ENCODE measurements around the gene LSM3. TPM values are rescaled to one million over a fixed set of nuclear protein-coding genes. Genes with fewer than 3 reads are reported as not detected.

LSM3 gene
- total and polyA plus RNA-seq, 2 of the 4 experiments (the other 2 are of a cell fraction): 3.4 to 11.5 TPM

GRCh38 chr3:14210290-14210688 is 31.7 kb downstream of the LSM3 start:
- peak overlapping the region; percentile 99 for H2BK120ac ChIP-seq (ENCODE audit: low read depth, low read length)
- peak overlapping the region; percentile 97 for H2BK5ac ChIP-seq (ENCODE audit: low read depth, low read length, poor library complexity, severe bottlenecking)
- ChIA-PET CTCF (interaction anchor here (0.6 to 1.6 kb wide), 3 partner anchors 13 to 119 kb away, joined by 4 to 8 read pairs (median 5); no protein-coding TSS in a partner anchor), POLR2A (ENCODE audit: unreplicated experiment) (no interaction called here)
- H3K23ac ChIP-seq (ENCODE audit: low read depth, low read length): peak overlapping the region; percentile 96
- H4K8ac ChIP-seq (ENCODE audit: low read depth in 2 of 2, low read length in 2 of 2): peak overlapping the region; percentile 81 to 93
- H2AK5ac ChIP-seq (ENCODE audit: low read depth, low read length): peak overlapping the region; percentile 90
- peak overlapping the region; percentile 93 for H3K56ac ChIP-seq (ENCODE audit: extremely low read depth, insufficient read depth, low read length)
- H4K20me1 ChIP-seq (ENCODE audit: insufficient read depth, low read length): no peaks in the 10 kb centered on the region
- dilution Hi-C loops (cut with HindIII; ENCODE audit: low sequenced_read_pairs, unreplicated experiment): no loop called here
- no peak overlapping the region for H2AK9ac ChIP-seq (replicated peaks; ENCODE audit: low read depth, low read length, poor library complexity)
- H3K9ac ChIP-seq (ENCODE audit: low read depth, low read length): peak overlapping the region; percentile 55
- H2BK20ac ChIP-seq (ENCODE audit: low read depth, low read length): peak overlapping the region; percentile 99
- ATAC-seq (ENCODE audit: low read depth): no peak
- no peaks in the 10 kb centered on the region for H3K36me3 ChIP-seq (ENCODE audit: control insufficient read depth, insufficient read depth, low read length)
- H3K9me1 ChIP-seq (ENCODE audit: insufficient read depth, low read length): peaks cover 28% of the 10 kb centered on the region
- TF ChIP-seq RFX5 (IDR thresholded peaks at IDR 0.05; ENCODE audit: low read depth, low read length) (no peak), CHD1 (IDR thresholded peaks at IDR 0.05; ENCODE audit: low read depth, low read length) (no peak), MAFK (IDR thresholded peaks at IDR 0.05; ENCODE audit: low read depth, low read length) (no peak), USF2 (IDR thresholded peaks at IDR 0.05; ENCODE audit: low read depth, low read length) (no peak), CTCF (conservative IDR thresholded peaks at IDR 0.05; ENCODE audit: low read depth, low read length) (no peak), NFE2L2 (IDR thresholded peaks at IDR 0.05; ENCODE audit: low read depth, low read length) (no peak), FOS (IDR thresholded peaks at IDR 0.05; ENCODE audit: low read depth, low read length) (no peak), MAZ (IDR thresholded peaks at IDR 0.05; ENCODE audit: borderline replicate concordance, low read depth, low read length) (no peak), RCOR1 (IDR thresholded peaks at IDR 0.05; ENCODE audit: insufficient replicate concordance, low read length) (no peak), BHLHE40 (IDR thresholded peaks at IDR 0.05; ENCODE audit: low read depth, low read length) (no peak), RAD21 (IDR thresholded peaks at IDR 0.05; ENCODE audit: low read length) (no peak), ELK1 (IDR thresholded peaks at IDR 0.05; ENCODE audit: borderline replicate concordance, low read depth, low read length) (no peak), MXI1 (IDR thresholded peaks at IDR 0.05; ENCODE audit: borderline replicate concordance, low read depth, low read length) (no peak), POLR2A (IDR thresholded peaks at IDR 0.05; ENCODE audit: low read depth, low read length) (no peak), SMC3 (IDR thresholded peaks at IDR 0.05; ENCODE audit: low read depth, low read length) (no peak), CEBPB (IDR thresholded peaks at IDR 0.05; ENCODE audit: low read depth, low read length) (no peak)
- H3K18ac ChIP-seq (ENCODE audit: low read depth, low read length): peak overlapping the region; percentile 97
- WGBS, 2 experiments (ENCODE audit: extremely low coverage in 2 of 2, insufficient read length in 1 of 2): no CpG with 5 or more reads among the region's 3 CpGs
- H3K4me2 ChIP-seq (ENCODE audit: low read depth, low read length): peak overlapping the region; percentile 71
- H3K14ac ChIP-seq (replicated peaks; ENCODE audit: low read depth, low read length): peak overlapping the region; percentile 96
- H3K4me3 ChIP-seq (ENCODE audit: insufficient read depth, low read depth, low read length): no peak overlapping the region
- intact Hi-C loops (cut with micrococcal nuclease): loop anchor here (2.0 kb wide), 1 partner anchor 79 kb away; no protein-coding TSS in a partner anchor
- H3K4me1 ChIP-seq (ENCODE audit: control insufficient read depth, insufficient read depth, low read length): peaks cover 33% of the 10 kb centered on the region
- no peaks in the 10 kb centered on the region for H3K9me3 ChIP-seq (ENCODE audit: control insufficient read depth, insufficient read depth, low read length)
- no peak overlapping the region for H2AFZ ChIP-seq (replicated peaks; ENCODE audit: low read length, poor library complexity)
- peak; percentile 33 for DNase-seq
- H2BK15ac ChIP-seq (ENCODE audit: low read depth, low read length): peak overlapping the region; percentile 80
- peak overlapping the region; percentile 98 for H4K91ac ChIP-seq (ENCODE audit: insufficient read depth, low read depth, low read length)
- H3K79me1 ChIP-seq (ENCODE audit: low read depth in 1 of 2, low read length in 2 of 2): no peaks in the 10 kb centered on the region
- H3K27ac ChIP-seq (ENCODE audit: insufficient read depth, low read length): peak overlapping the region; percentile 95
- BruUV-seq (replicated peaks): no TSS peak
- peak overlapping the region; percentile 99 for H3K4ac ChIP-seq (ENCODE audit: low read depth, low read length)
- H3K27me3 ChIP-seq (ENCODE audit: control insufficient read depth, insufficient read depth, low read length): no peaks in the 10 kb centered on the region
- H4K5ac ChIP-seq (ENCODE audit: low read depth, low read length): peak overlapping the region; percentile 95
- in situ Hi-C loops (cut with MboI; ENCODE audit: low sequenced_read_pairs): no loop called here
